SH-SY5Y (cell line): ENCODE measurements around the gene TRPM3.

Experiments used
- GATA2 ChIP-seq: IDR thresholded peaks from 2 replicates; pipeline ENCODE4 v1.6.1; 2011; ENCODE audit warnings: mild to moderate bottlenecking, low read depth, low read length
- GATA3 ChIP-seq: IDR thresholded peaks from 2 replicates; pipeline ENCODE4 v1.6.1; 2011; ENCODE audit warnings: low read depth, mild to moderate bottlenecking, low read length, moderate library complexity

DNA sequence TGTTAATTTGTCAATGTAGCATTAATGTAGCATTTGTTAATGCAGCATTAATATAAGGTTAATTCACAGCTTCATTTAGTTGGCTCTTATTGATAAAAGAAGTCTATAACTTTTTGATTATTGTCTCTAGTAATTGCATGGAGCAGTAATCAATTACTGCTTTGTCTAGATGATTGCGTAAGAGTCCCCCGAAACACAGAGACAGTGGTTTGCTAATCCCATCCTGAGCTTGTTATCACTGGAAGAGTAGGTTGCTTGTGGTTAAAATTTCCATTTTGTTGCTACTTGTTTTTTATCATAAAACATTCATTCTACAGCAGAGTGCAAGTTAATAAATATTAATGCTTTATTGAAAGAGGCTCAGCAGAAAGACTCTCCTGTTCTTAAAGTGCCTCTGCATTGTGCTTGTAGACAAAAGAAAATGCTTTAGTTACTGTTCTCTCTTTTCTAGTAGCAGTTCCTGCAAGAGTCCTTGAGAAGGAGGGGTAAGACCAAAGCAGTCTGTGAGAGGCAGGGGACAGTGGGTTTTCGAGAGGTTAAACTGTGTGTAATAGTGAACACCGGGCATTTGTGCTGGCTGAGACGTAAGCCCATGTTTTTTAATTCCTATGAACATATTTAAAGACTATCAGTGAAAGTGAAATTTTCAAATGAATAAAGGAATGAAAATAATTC lies 291.7 kb downstream of the TRPM3 start:
- TF ChIP-seq GATA2 (no peak), GATA3 (no peak)
